RCC 7860 (cell line): ENCODE data around the gene MARCKSL1.
"Not testable (repeated sequence)": the region's sequence is repeated elsewhere in the genome, so short reads cannot be mapped to it uniquely, and the experiment has no call there.

Experiments
- DNase-seq: peaks from one replicate; pipeline ENCODE4 v3.0.0-alpha.2; 2015; ENCODE audit warnings: low spot score
- FAIRE-seq: peaks from 2 replicates; lab custom pipeline; 2012; peaks lifted over from hg19 to GRCh38; lab: Jason Lieb, UNC

Gene MARCKSL1

DNA sequence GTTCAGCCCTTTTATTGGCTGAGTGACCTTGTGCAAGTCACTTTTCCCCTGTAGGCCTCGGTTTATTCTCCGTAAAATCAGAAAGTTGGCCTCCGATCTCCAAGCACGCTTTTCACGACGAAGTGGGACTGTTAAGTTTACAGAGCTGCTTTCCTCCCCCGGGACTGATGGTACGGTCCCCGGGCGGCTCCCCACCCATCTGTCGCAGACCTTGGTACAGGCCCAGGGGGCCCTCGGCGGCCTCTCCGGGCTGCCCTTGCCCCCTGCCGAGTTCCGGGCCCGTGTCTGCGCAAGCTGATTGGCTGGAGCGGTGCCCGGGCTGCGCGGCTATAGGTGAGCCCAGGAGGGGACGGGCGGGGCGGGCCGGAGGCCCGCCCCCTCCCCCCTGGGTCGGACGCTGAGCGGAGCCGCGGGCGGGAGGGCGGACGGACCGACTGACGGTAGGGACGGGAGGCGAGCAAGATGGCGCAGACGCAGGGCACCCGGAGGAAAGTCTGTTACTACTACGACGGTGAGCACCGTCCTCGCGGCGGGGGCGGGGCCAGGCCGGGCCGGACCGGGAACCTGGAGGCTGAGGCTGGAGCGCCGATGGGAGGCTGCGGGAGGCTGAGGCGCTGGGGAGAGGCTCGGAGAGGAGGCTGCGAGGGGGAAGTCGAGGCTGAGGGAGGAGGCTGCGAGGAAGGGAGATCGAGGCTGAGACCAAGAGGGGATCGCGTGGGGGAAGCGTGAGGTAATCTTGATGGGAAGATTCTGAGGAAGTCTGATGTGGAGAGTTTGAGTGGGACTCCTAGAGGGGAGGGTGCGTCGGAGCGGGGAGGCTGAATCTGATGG lies 44.1 kb downstream of the MARCKSL1 start, which contains the start of gene HDAC1:
TSS of gene HDAC1 (plus strand) at position 376 of the 831 bp plus-strand sequence. CDS start at position 463, 87 bp downstream.
- peak; percentile 76 for FAIRE-seq

DNA sequence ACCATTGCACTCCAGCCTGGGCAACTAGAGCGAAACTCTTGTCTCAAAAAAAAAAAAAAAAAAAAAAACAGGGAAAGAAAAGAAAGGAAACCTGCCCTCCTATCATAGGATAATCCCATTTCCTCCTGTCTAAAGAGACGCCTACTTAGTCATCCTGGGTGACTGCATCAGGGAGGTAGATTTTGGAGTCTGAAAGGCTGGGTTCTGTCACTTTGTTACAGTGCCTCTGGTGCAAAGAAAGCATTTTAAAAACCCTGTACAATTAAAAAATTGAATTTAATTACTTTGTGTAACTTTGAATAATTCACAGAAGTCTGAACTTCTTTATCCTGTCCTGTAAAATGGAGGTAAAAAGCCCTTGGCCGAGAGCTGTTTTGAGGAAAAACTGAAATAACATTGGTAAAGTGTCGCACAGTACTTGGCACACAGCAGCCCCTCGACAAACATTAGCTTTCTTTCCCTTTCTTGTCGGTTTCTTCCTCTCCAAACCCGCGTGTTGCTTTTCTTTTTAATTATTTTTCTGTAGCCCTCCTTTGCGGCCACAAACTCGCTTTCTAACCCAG lies 44.8 kb downstream of the MARCKSL1 start:
- peak; percentile 79 for FAIRE-seq

More for the DNA sequence above, 44.1 kb downstream of the MARCKSL1 start, which contains the start of gene HDAC1:
- peak; percentile 97 for DNase-seq

DNA sequence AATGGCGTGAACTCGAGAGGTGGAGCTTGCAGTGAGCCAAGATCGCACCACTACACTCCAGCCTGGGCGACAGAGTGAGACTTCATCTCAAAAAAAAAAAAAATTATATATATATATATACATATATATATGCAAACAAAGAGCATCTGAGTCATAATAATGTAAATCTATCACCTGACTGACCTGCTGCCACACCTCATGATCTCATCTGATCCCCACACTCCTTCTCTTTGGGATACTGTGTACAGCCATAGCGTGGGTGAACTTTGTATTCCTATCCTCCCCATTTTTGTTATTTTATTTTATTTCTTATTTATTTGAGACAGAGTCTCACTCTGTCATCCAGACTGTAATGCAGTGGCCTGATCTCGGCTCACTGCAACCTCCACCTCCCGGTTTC lies 46.8 kb downstream of the MARCKSL1 start:
- FAIRE-seq (no peak), DNase-seq (no peak)

More for the DNA sequence above, 44.8 kb downstream of the MARCKSL1 start:
- peak; percentile 79 for DNase-seq

DNA sequence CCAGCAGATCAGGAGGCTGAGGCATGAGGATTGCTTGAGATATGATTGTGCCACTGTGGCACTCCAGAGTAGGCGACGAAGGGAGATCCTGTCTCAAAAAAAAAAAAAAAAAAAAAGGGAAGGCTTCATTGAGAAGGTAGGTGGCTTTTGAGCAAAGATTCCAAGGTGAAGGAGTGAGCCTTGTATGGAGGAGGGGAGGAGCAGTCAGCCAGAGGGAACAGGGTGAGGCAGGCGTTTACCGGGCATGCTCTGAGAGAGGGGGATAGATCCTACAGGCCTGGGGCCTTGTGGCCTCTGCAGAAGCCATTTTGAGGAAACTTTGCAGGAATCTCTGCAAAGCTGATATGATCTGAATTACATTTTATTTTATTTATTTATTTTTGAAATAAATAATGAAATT lies 49.3 kb downstream of the MARCKSL1 start:
- FAIRE-seq: no peak
- no peak for DNase-seq

DNA sequence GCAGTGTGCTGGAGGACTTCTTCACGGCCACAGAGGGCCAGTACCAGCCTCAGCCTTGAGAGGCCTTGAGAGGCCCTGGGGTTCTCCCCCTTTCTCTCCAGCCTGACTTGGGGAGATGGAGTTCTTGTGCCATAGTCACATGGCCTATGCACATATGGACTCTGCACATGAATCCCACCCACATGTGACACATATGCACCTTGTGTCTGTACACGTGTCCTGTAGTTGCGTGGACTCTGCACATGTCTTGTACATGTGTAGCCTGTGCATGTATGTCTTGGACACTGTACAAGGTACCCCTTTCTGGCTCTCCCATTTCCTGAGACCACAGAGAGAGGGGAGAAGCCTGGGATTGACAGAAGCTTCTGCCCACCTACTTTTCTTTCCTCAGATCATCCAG lies 50.4 kb downstream of the MARCKSL1 start:
- DNase-seq: no peak
- FAIRE-seq: no peak

DNA sequence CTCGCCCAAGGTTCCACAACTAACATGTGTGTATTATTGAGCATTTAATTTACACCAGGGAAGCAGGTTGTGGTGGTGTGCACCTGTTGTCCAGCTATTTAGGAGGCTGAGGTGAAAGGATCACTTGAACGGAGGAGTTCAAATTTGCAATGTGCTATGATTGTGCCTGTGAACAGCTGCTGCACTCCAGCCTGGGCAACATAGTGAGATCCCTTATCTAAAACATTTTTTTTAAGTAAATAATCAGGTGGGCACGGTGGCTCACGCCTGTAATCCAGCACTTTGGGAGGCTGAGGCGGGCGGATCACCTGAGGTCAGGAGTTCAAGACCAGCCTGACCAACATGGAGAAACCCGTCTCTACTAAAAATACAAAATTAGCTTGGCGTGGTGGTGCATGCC lies 51.3 kb downstream of the MARCKSL1 start:
- DNase-seq, FAIRE-seq: not testable (repeated sequence)
